ENCODE data around the gene TMTC4.

DNA sequence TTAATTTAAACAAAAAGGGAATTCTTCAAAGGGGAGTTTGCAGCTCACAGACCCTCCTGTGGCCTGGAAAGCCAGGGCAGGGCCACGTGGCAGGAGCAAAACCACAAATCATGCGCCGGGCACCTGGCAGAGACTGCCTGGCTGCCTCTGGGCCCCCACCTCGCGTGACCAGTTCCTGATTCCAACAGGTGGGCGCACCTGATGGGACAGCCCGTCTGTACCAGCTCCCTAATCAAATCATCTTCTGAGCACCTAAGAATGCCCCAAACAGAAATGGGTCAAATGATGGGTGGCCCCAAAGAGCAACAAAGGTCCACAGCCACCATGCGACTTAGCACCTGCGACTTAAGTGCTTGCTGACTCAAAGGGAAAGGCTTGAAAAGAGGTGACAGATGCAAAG, 9.2 kb downstream of the TMTC4 start:
- TF ChIP-seq JUN (CRISPR knock-in tag; IDR thresholded peaks at IDR 0.05) = no peak
- TF ChIP-seq, protein P1, sequence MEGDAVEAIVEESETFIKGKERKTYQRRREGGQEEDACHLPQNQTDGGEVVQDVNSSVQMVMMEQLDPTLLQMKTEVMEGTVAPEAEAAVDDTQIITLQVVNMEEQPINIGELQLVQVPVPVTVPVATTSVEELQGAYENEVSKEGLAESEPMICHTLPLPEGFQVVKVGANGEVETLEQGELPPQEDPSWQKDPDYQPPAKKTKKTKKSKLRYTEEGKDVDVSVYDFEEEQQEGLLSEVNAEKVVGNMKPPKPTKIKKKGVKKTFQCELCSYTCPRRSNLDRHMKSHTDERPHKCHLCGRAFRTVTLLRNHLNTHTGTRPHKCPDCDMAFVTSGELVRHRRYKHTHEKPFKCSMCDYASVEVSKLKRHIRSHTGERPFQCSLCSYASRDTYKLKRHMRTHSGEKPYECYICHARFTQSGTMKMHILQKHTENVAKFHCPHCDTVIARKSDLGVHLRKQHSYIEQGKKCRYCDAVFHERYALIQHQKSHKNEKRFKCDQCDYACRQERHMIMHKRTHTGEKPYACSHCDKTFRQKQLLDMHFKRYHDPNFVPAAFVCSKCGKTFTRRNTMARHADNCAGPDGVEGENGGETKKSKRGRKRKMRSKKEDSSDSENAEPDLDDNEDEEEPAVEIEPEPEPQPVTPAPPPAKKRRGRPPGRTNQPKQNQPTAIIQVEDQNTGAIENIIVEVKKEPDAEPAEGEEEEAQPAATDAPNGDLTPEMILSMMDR (IDR thresholded peaks at IDR 0.05) = no peak
- no peak for TF ChIP-seq IRF2 (CRISPR knock-in tag; IDR thresholded peaks at IDR 0.05; ENCODE audit: borderline replicate concordance, low read depth)
- TF ChIP-seq TCF7 (CRISPR knock-in tag; IDR thresholded peaks at IDR 0.05; ENCODE audit: low read depth) = no peak
